Caco-2 (cell line): ENCODE results near the gene IL1B. TPM values are rescaled to one million over a fixed set of nuclear protein-coding genes. Genes with fewer than 3 reads are reported as not detected.

Experiments used
- BruUV-seq: library from RNA; stranded (reverse); fragments of 400-500 nt; replicated peaks from 2 replicates; lab custom pipeline; 2021; lab: Mats Ljungman, UMichigan
- CTCF ChIA-PET: fragments of 300-600 bp; sonication (Branson Sonifier 250); formaldehyde crosslinking; loops from one replicate; lab custom pipeline; 2022; ENCODE audit warnings: antibody characterized with exemption; lab: Charles Lee
- POLR2A ChIA-PET: fragments of 300-600 bp; sonication (Branson Sonifier 250); formaldehyde crosslinking; loops from one replicate; lab custom pipeline; 2022; ENCODE audit warnings: antibody characterized with exemption; lab: Charles Lee
- DNase-seq, 2 experiments: peaks; one replicate each; pipeline versions ENCODE4 v3.0.0 to v3.0.0-alpha.2; 2020 to 2022
- H3K27me3 ChIP-seq: replicated peaks from 2 replicates; pipeline ENCODE4 v1.6.0; 2011; ENCODE audit warnings: low read length; ENCODE audit not compliant: control insufficient read depth, insufficient read depth
- H3K36me3 ChIP-seq: 2 replicates; pipeline ENCODE4 v1.5.1; 2011; ENCODE audit warnings: low read length; ENCODE audit not compliant: control insufficient read depth, insufficient read depth
- H3K4me1 ChIP-seq: fragments of 250-450 bp; sonication (Bioruptor Pico); 2 replicates; pipeline ENCODE4 v1.5.1; 2020; ENCODE audit warnings: mild to moderate bottlenecking
- H3K4me3 ChIP-seq: 2 replicates; pipeline ENCODE4 v1.5.1; 2011; ENCODE audit warnings: low read depth, mild to moderate bottlenecking, control low read depth, low read length
- H3K9me3 ChIP-seq: fragments of 250-450 bp; sonication (Bioruptor Pico); 2 replicates; pipeline ENCODE4 v1.5.1; 2020; ENCODE audit warnings: mild to moderate bottlenecking, moderate library complexity
- H3K27ac Mint-ChIP-seq: one replicate; pipeline ENCODE4 v1.8.0; 2022; ENCODE audit warnings: mixed read lengths; ENCODE audit not compliant: unreplicated experiment
- H3K27me3 Mint-ChIP-seq: one replicate; pipeline ENCODE4 v1.8.0; 2022; ENCODE audit warnings: mixed read lengths; ENCODE audit not compliant: insufficient read depth, unreplicated experiment
- H3K36me3 Mint-ChIP-seq: one replicate; pipeline ENCODE4 v1.8.0; 2022; ENCODE audit warnings: mild to moderate bottlenecking, mixed read lengths; ENCODE audit not compliant: insufficient read depth, unreplicated experiment
- H3K4me1 Mint-ChIP-seq: one replicate; pipeline ENCODE4 v1.8.0; 2022; ENCODE audit warnings: low read depth, mixed read lengths; ENCODE audit not compliant: unreplicated experiment
- H3K4me3 Mint-ChIP-seq: one replicate; pipeline ENCODE4 v1.8.0; 2022; ENCODE audit warnings: mild to moderate bottlenecking, moderate library complexity, mixed read lengths; ENCODE audit not compliant: unreplicated experiment
- H3K9me3 Mint-ChIP-seq: one replicate; pipeline ENCODE4 v1.8.0; 2022; ENCODE audit warnings: mixed read lengths; ENCODE audit not compliant: unreplicated experiment
- CTCF ChIP-seq, 2 experiments: fragments of 200-600 bp in 1 of 2; IDR thresholded peaks; 1 replicate in 1 of 2; 2 replicates in 1 of 2; pipeline versions ENCODE4 v1.5.1 to v1.8.0; 2011 to 2022; ENCODE audit warnings: antibody characterized with exemption in 1 of 2, control low read depth in 1 of 2, inconsistent platforms in 1 of 2, low read depth in 1 of 2, low read length in 1 of 2, mild to moderate bottlenecking in 1 of 2, moderate library complexity in 1 of 2; ENCODE audit not compliant: insufficient read depth in 1 of 2, severe bottlenecking in 1 of 2, unreplicated experiment in 1 of 2
- intact Hi-C: fragments of 100-400 bp; cut with micrococcal nuclease; formaldehyde crosslinking; loops from one replicate; pipeline ENCODE4 v1.10.0; 2022; ENCODE audit not compliant: unreplicated experiment
- total RNA-seq: library from RNA; stranded (reverse); gene quantifications from 2 replicates; pipeline ENCODE4 v1.2.3, GENCODE V29; 2022

Gene IL1B
- total RNA-seq, 1 experiment from 2014 or later: 0.18 TPM

DNA sequence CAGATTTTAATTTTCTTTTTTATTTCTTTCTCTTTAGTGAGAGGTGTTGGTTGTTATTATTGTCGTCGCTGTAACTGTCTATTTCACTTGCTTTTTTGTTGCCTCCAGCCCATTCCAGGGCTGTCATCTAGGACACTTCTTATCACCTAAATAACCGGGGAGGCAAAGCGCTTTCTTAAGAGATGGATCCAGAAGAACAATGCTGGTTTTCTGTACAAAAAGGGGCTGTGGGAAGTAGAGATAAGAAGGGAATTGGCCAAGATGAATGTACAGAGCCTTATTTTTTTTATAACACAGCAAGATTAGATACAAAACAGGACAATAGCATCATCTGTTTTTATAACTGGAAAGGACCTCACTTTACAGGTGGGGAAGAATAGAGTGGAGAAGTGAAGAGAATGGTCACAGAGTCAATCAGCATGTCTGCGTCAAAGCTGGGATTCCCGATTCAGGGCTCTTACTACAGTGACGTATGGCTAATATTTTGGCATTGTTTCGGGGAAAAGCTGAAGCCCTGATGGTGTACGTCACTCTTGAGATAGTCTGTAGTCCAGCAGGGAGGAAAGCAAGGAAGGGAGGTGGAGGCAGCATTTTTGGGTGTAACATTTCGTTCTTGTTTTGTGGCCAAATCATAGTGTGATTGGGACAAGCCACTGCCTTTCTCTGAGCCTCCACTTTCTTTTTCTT is 23.2 kb downstream of the IL1B start:
- Mint-ChIP-seq H3K9me3 (peaks cover 10% of the 10 kb centered on the region), H3K27ac (no peak overlapping the region), H3K36me3 (no peaks in the 10 kb centered on the region), H3K4me1 (no peaks in the 10 kb centered on the region), H3K27me3 (no peaks in the 10 kb centered on the region), H3K4me3 (no peak overlapping the region)
- BruUV-seq: no TSS peak
- ChIA-PET CTCF (interaction anchor here (0.6 kb wide), 1 partner anchor 267 kb away, joined by 3 read pairs; no protein-coding TSS in a partner anchor), POLR2A (no interaction called here)
- intact Hi-C loops: no loop called here
- H3K36me3 ChIP-seq: no peaks in the 10 kb centered on the region
- no peak overlapping the region for H3K4me3 ChIP-seq
- DNase-seq: no peak
- no peak for TF ChIP-seq CTCF (IDR thresholded peaks at IDR 0.05; ENCODE audit: insufficient read depth in 1 of 2, low read depth in 1 of 2, low read length in 1 of 2, severe bottlenecking in 1 of 2, unreplicated experiment in 1 of 2)
- H3K9me3 ChIP-seq: no peaks in the 10 kb centered on the region
- no peaks in the 10 kb centered on the region for H3K27me3 ChIP-seq
- H3K4me1 ChIP-seq: peaks cover 25% of the 10 kb centered on the region

- BruUV-seq: no TSS peak
- no peaks in the 10 kb centered on the region for H3K27me3 Mint-ChIP-seq
- Histone ChIP-seq H3K36me3 (no peaks in the 10 kb centered on the region), H3K9me3 (peaks cover 3% of the 10 kb centered on the region; the same call in 1 of the 2 replicates), H3K4me3 (no peak overlapping the region), H3K27me3 (no peaks in the 10 kb centered on the region), H3K4me1 (peaks cover 19% of the 10 kb centered on the region)
- POLR2A ChIA-PET: no interaction called here
- CTCF ChIA-PET: no interaction called here
- intact Hi-C loops: no loop called here
- H3K27ac Mint-ChIP-seq: no peak overlapping the region
- no peak for DNase-seq
- H3K4me3 Mint-ChIP-seq: no peak overlapping the region
- no peak for TF ChIP-seq CTCF (IDR thresholded peaks at IDR 0.05; ENCODE audit: insufficient read depth in 1 of 2, low read depth in 1 of 2, low read length in 1 of 2, severe bottlenecking in 1 of 2, unreplicated experiment in 1 of 2)
- H3K4me1 Mint-ChIP-seq: no peaks in the 10 kb centered on the region
- H3K9me3 Mint-ChIP-seq: peaks cover 15% of the 10 kb centered on the region
- no peaks in the 10 kb centered on the region for H3K36me3 Mint-ChIP-seq
Observed at GRCh38 chr2:112812318-112813267, 24.0 kb downstream of the IL1B start.

- Mint-ChIP-seq H3K36me3 (no peaks in the 10 kb centered on the region), H3K27me3 (no peaks in the 10 kb centered on the region), H3K4me1 (no peaks in the 10 kb centered on the region), H3K9me3 (peaks cover 22% of the 10 kb centered on the region), H3K4me3 (no peak overlapping the region), H3K27ac (no peak overlapping the region)
- no peaks in the 10 kb centered on the region for H3K36me3 ChIP-seq
- no peak for DNase-seq
- H3K4me1 ChIP-seq: peaks cover 19% of the 10 kb centered on the region
- CTCF ChIA-PET: no interaction called here
- no TSS peak for BruUV-seq
- H3K27me3 ChIP-seq: no peaks in the 10 kb centered on the region
- intact Hi-C loops: no loop called here
- H3K9me3 ChIP-seq: peaks cover 7% of the 10 kb centered on the region; the same call in 1 of the 2 replicates
- TF ChIP-seq CTCF (IDR thresholded peaks at IDR 0.05; ENCODE audit: insufficient read depth in 1 of 2, low read depth in 1 of 2, low read length in 1 of 2, severe bottlenecking in 1 of 2, unreplicated experiment in 1 of 2): no peak
- POLR2A ChIA-PET: no interaction called here
- no peak overlapping the region for H3K4me3 ChIP-seq
Observed at GRCh38 chr2:112811841-112812306, 24.7 kb downstream of the IL1B start.
